AG04449 (cell line): ENCODE results near the gene ASGR1.
A peak's percentile ranks its signal among the peaks of the same experiment; 100 is the strongest.

Experiments
- CTCF ChIA-PET: fragments of 350-600 bp; formaldehyde crosslinking; extraction: SDS; loops from one replicate; lab custom pipeline; 2021; ENCODE audit warnings: antibody characterized with exemption; lab: Yijun Ruan, JAX
- POLR2A ChIA-PET: fragments of 400-600, 350-600 bp; formaldehyde crosslinking; extraction: SDS; loops from one replicate; lab custom pipeline; 2020; ENCODE audit warnings: antibody characterized with exemption, inconsistent platforms; lab: Yijun Ruan, JAX
- DNase-seq: peaks from one replicate; pipeline ENCODE4 v3.0.0-alpha.2; 2010; ENCODE audit warnings: low read depth, low spot score
- H3K4me3 ChIP-seq: 2 replicates; pipeline ENCODE4 v1.5.1; 2011; ENCODE audit warnings: low read depth, mild to moderate bottlenecking, control low read depth, low read length
- CTCF ChIP-seq: IDR thresholded peaks from one replicate; pipeline ENCODE4 v1.5.1; 2011; ENCODE audit warnings: mild to moderate bottlenecking, moderate library complexity, low read length, control low read depth, inconsistent platforms; ENCODE audit not compliant: insufficient read depth; ENCODE audit errors: missing control alignments

The ASGR1 gene

GRCh38 chr17:7133916-7134315, 45.3 kb downstream of the ASGR1 start:
- CTCF ChIA-PET: interaction anchor here (0.6 to 15.4 kb wide), 12 partner anchors 8 to 223 kb away, joined by 3 to 465 read pairs (median 4); partner anchors contain the start of gene SLC16A11
- no peak for DNase-seq
- POLR2A ChIA-PET: no interaction called here
- TF ChIP-seq CTCF: no peak
- H3K4me3 ChIP-seq: no peak overlapping the region

DNA sequence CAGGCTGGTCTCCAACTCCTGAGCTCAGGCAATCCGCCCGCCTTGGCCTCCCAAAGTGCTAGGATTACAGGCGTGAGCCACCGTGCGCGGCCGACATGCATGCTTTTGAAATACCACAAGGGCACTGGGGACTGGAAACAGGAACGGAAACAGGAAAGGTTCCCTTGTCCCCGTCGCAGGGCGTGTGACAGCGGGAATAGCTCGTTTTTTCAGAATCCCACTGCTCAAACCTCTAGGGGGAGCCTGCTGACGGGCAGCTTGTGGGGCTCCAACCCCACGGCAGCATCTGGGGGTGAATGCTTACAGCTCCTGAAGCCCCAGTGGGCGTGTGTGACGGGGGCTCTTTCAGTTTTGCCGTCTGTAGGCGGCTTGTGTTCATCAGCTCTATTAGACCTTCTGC, 45.7 kb downstream of the ASGR1 start:
- H3K4me3 ChIP-seq: no peak overlapping the region
- no peak for DNase-seq
- CTCF ChIA-PET: interaction anchor here (0.6 to 15.4 kb wide), 12 partner anchors 9 to 222 kb away, joined by 3 to 465 read pairs (median 4); partner anchors contain the start of gene SLC16A11
- TF ChIP-seq CTCF: peak; percentile 31
- POLR2A ChIA-PET: no interaction called here

GRCh38 chr17:7132511-7133094, 46.6 kb downstream of the ASGR1 start:
- H3K4me3 ChIP-seq: no peak overlapping the region
- POLR2A ChIA-PET: no interaction called here
- no peak for DNase-seq
- CTCF ChIA-PET: interaction anchor here (0.6 to 15.4 kb wide), 5 partner anchors 9 to 111 kb away, joined by 3 to 465 read pairs (median 3); partner anchors contain the start of gene SLC16A11
- TF ChIP-seq CTCF: no peak

GRCh38 chr17:7131423-7131791, 47.8 kb downstream of the ASGR1 start:
- POLR2A ChIA-PET: no interaction called here
- no peak overlapping the region for H3K4me3 ChIP-seq
- DNase-seq: no peak
- TF ChIP-seq CTCF: no peak
- CTCF ChIA-PET: interaction anchor here (15.4 kb wide), 1 partner anchor 82 kb away, joined by 465 read pairs; the partner anchor contains the start of gene SLC16A11

GRCh38 chr17:7130621-7131422, 48.3 kb downstream of the ASGR1 start:
- DNase-seq: no peak
- no peak overlapping the region for H3K4me3 ChIP-seq
- no peak for TF ChIP-seq CTCF
- ChIA-PET CTCF (interaction anchor here (15.4 kb wide), 1 partner anchor 81 kb away, joined by 465 read pairs; the partner anchor contains the start of gene SLC16A11), POLR2A (no interaction called here)

GRCh38 chr17:7129311-7129710, 49.9 kb downstream of the ASGR1 start:
- no peak overlapping the region for H3K4me3 ChIP-seq
- POLR2A ChIA-PET: no interaction called here
- CTCF ChIA-PET: interaction anchor here (0.7 to 15.4 kb wide), 4 partner anchors 8 to 80 kb away, joined by 3 to 465 read pairs (median 4); partner anchors contain the start of gene SLC16A11
- TF ChIP-seq CTCF: no peak
- no peak for DNase-seq
